COLO668 (cell line): ENCODE measurements around the gene OTOA.
"Not testable (repeated sequence)": the region's sequence is repeated elsewhere in the genome, so short reads cannot be mapped to it uniquely, and the experiment has no call there.

ENCODE experiments used
- DNase-seq: peaks from one replicate; lab custom pipeline; 2025; ENCODE audit not compliant: unreplicated experiment; lab: John Stamatoyannopoulos, UW

The OTOA gene

DNA sequence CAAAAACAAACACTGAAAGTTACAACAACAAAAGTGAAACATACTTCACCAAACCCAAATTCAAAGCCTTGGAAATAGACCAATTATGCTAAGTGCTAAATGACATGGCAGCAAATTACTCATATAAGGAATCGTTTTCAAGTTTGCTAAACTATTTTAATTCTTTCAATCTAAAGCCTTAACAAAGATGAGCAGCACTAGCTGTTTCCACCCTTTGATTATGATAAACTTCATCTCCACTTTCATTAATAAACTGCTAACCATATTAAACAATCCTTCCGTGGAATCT lies 138.6 kb downstream of the OTOA start:
- not testable (repeated sequence) for DNase-seq
